CD14-positive monocyte (primary cell): ENCODE measurements around the gene PLXDC1. TPM values are rescaled to one million over a fixed set of nuclear protein-coding genes. Genes with fewer than 3 reads are reported as not detected.

Source experiments
- DNase-seq, 3 donors: peaks; one replicate each; pipeline ENCODE4 v3.0.0-alpha.2; 2011 to 2022
- H2AFZ ChIP-seq: 2 replicates; pipeline ENCODE4 v1.6.0; 2012; ENCODE audit warnings: mild to moderate bottlenecking, low read depth, low read length, inconsistent platforms; ENCODE audit not compliant: insufficient read depth, poor library complexity, severe bottlenecking
- H3K27ac ChIP-seq, 2 donors: 1 replicate in 1 of 2; 2 replicates in 1 of 2; pipeline ENCODE4 v1.5.1; 2012 to 2013; ENCODE audit warnings: low read length in 2 of 2, control low read depth in 1 of 2, inconsistent platforms in 1 of 2, low read depth in 1 of 2, mild to moderate bottlenecking in 1 of 2
- H3K27me3 ChIP-seq, 2 donors: one replicate each; pipeline versions ENCODE4 v1.6.0 to v1.6.1; 2011 to 2013; ENCODE audit warnings: low read length in 2 of 2; ENCODE audit not compliant: control insufficient read depth in 2 of 2, insufficient read depth in 2 of 2
- H3K36me3 ChIP-seq, 2 donors: replicated peaks in 1 of 2; 1 replicate in 1 of 2; 2 replicates in 1 of 2; pipeline versions ENCODE4 v1.5.1 to v1.6.1; 2012 to 2013; ENCODE audit warnings: low read length in 2 of 2, control low read depth in 1 of 2, inconsistent platforms in 1 of 2, mild to moderate bottlenecking in 1 of 2; ENCODE audit not compliant: insufficient read depth in 2 of 2, control insufficient read depth in 1 of 2
- H3K4me1 ChIP-seq, 2 donors: 1 replicate in 1 of 2; 2 replicates in 1 of 2; pipeline versions ENCODE4 v1.5.1 to v1.6.1; 2012 to 2013; ENCODE audit warnings: low read length in 2 of 2, control low read depth in 1 of 2, inconsistent platforms in 1 of 2, mild to moderate bottlenecking in 1 of 2, moderate library complexity in 1 of 2; ENCODE audit not compliant: insufficient read depth in 2 of 2, control insufficient read depth in 1 of 2
- H3K4me2 ChIP-seq: replicated peaks from 2 replicates; pipeline ENCODE3; 2012; ENCODE audit warnings: low read length, moderate library complexity, mild to moderate bottlenecking; ENCODE audit not compliant: poor library complexity, severe bottlenecking; ENCODE audit errors: extremely low read depth
- H3K4me3 ChIP-seq, 3 experiments: fragments of 200-600 bp in 1 of 3; sonication (generic) in 1 of 3; replicated peaks in 1 of 3; 1 replicate in 2 of 3; 2 replicates in 1 of 3; pipeline ENCODE4 v1.5.1; 2011 to 2013; ENCODE audit warnings: low read length in 3 of 3, mild to moderate bottlenecking in 3 of 3, control low read depth in 2 of 3, low read depth in 2 of 3, inconsistent platforms in 1 of 3, moderate library complexity in 1 of 3
- H3K79me2 ChIP-seq: 2 replicates; pipeline ENCODE4 v1.6.0; 2012; ENCODE audit warnings: mild to moderate bottlenecking, control low read depth, inconsistent platforms, low read length, moderate library complexity; ENCODE audit not compliant: insufficient read depth
- H3K9ac ChIP-seq: 2 replicates; pipeline ENCODE4 v1.6.0; 2017; ENCODE audit warnings: low read length, mild to moderate bottlenecking; ENCODE audit not compliant: insufficient read depth, poor library complexity, severe bottlenecking
- H3K9me3 ChIP-seq, 2 donors: replicated peaks in 1 of 2; 1 replicate in 1 of 2; 2 replicates in 1 of 2; pipeline versions ENCODE4 v1.5.1 to v1.6.1; 2012 to 2013; ENCODE audit warnings: low read length in 2 of 2, control low read depth in 1 of 2; ENCODE audit not compliant: control insufficient read depth in 1 of 2, insufficient read depth in 1 of 2
- H4K20me1 ChIP-seq: 2 replicates; pipeline ENCODE4 v1.6.0; 2012; ENCODE audit warnings: mild to moderate bottlenecking, low read length, control low read depth, moderate library complexity; ENCODE audit not compliant: insufficient read depth
- H3K27ac Mint-ChIP-seq, 7 donors: one replicate each; pipeline ENCODE4 v1.8.0; 2020; ENCODE audit warnings: mild to moderate bottlenecking in 7 of 7, mixed read lengths in 7 of 7, moderate library complexity in 6 of 7, inconsistent platforms in 2 of 7
- H3K27me3 Mint-ChIP-seq, 3 donors: one replicate each; pipeline ENCODE4 v1.8.0; 2021 to 2022; ENCODE audit warnings: low read depth in 3 of 3, mild to moderate bottlenecking in 3 of 3, mixed read lengths in 3 of 3, moderate library complexity in 3 of 3, inconsistent platforms in 1 of 3
- H3K36me3 Mint-ChIP-seq, 2 donors: one replicate each; pipeline ENCODE4 v1.8.0; 2020; ENCODE audit warnings: mixed read lengths in 2 of 2, inconsistent platforms in 1 of 2, mild to moderate bottlenecking in 1 of 2
- H3K4me1 Mint-ChIP-seq: one replicate; pipeline ENCODE4 v1.8.0; 2020; ENCODE audit warnings: mild to moderate bottlenecking, mixed read lengths
- H3K4me3 Mint-ChIP-seq, 2 donors: one replicate each; pipeline ENCODE4 v1.8.0; 2020; ENCODE audit warnings: mild to moderate bottlenecking in 2 of 2, mixed read lengths in 2 of 2, moderate library complexity in 1 of 2
- H3K9me3 Mint-ChIP-seq, 7 donors: one replicate each; pipeline ENCODE4 v1.8.0; 2020 to 2022; ENCODE audit warnings: mixed read lengths in 7 of 7, mild to moderate bottlenecking in 6 of 7, moderate library complexity in 6 of 7, inconsistent platforms in 2 of 7
- WGBS: methylation state at CpG from one replicate; pipeline ENCODE4 v1.1.5; 2013; ENCODE audit warnings: missing lambda C conversion rate; ENCODE audit not compliant: insufficient coverage; 5-methylcytosine and 5-hydroxymethylcytosine counted together
- intact Hi-C, 2 donors: fragments of 100-400 bp; cut with micrococcal nuclease; formaldehyde crosslinking; loops; one replicate each; pipeline versions ENCODE4 v1.15.0 to v1.15.1; 2023
- polyA plus RNA-seq, 3 donors: library from polyadenylated mRNA; depleted of rRNA in 1 of 3; unstranded in 2 of 3; stranded (reverse) in 1 of 3; fragments of 300-500 nt in 2 of 3; fragments of >200 nt in 1 of 3; fragmentation: Illumina TruSeq in 2 of 3; gene quantifications; 1 replicate in 2 of 3; 2 replicates in 1 of 3; pipeline ENCODE4 v1.2.3, GENCODE V29; 2012 to 2021
- TF ChIP-seq, protein P1 (sequence below): fragments of 200-600 bp; IDR thresholded peaks from one replicate; pipeline ENCODE4 v1.8.0; 2022; ENCODE audit warnings: antibody characterized with exemption, mild to moderate bottlenecking

Gene PLXDC1
- polyA plus RNA-seq, 3 donors, result 0.21 TPM; not detected in 2

DNA sequence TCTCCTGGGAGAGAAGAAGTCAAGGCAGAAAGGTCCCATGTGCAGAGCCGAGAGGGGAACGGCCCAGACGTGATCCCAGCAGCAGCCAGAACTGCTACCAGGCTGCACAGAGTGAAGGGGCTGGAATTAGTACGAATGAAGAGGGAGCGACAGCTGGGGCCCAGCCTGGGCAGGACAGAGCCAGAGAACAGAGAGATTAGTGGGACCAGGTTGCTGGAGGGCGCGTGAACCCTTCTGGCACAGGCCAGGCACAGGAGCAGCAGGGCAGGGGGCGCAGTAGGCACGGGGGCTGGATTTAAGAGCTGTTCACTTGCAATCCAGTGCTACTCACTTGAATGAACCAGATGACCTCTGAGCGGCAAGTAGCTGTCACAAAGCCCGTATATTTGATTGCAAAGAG lies 66.9 kb downstream of the PLXDC1 start:
- Histone ChIP-seq H2AFZ (no peak overlapping the region), H3K36me3 (no peaks in the 10 kb centered on the region), H3K27ac (no peak overlapping the region), H4K20me1 (no peaks in the 10 kb centered on the region), H3K4me1 (peaks cover 5 to 6% of the 10 kb centered on the region in 2 donors), H3K79me2 (no peaks in the 10 kb centered on the region), H3K9ac (no peak overlapping the region), H3K9me3 (no peaks in the 10 kb centered on the region), H3K4me3 (no peak overlapping the region), H3K4me2 (no peak overlapping the region), H3K27me3 (no peaks in the 10 kb centered on the region)
- DNase-seq, result no peak
- Mint-ChIP-seq H3K36me3 (no peaks in the 10 kb centered on the region), H3K27ac (peak overlapping the region in 1 of 7 donors; percentile 2), H3K4me1 (peaks cover 4% of the 10 kb centered on the region), H3K27me3 (peaks cover 0 to 5% (median 4%) of the 10 kb centered on the region in 3 donors), H3K9me3 (no peaks in the 10 kb centered on the region), H3K4me3 (no peak overlapping the region)
- intact Hi-C loops, result loop anchor here in 1 of 2 donors (10.0 kb wide), 1 partner anchor 150 kb away; no protein-coding TSS in a partner anchor
- WGBS, result 93% methylated on average over 10 of the region's 11 CpGs
- TF ChIP-seq, protein P1, sequence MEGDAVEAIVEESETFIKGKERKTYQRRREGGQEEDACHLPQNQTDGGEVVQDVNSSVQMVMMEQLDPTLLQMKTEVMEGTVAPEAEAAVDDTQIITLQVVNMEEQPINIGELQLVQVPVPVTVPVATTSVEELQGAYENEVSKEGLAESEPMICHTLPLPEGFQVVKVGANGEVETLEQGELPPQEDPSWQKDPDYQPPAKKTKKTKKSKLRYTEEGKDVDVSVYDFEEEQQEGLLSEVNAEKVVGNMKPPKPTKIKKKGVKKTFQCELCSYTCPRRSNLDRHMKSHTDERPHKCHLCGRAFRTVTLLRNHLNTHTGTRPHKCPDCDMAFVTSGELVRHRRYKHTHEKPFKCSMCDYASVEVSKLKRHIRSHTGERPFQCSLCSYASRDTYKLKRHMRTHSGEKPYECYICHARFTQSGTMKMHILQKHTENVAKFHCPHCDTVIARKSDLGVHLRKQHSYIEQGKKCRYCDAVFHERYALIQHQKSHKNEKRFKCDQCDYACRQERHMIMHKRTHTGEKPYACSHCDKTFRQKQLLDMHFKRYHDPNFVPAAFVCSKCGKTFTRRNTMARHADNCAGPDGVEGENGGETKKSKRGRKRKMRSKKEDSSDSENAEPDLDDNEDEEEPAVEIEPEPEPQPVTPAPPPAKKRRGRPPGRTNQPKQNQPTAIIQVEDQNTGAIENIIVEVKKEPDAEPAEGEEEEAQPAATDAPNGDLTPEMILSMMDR, result no peak

DNA sequence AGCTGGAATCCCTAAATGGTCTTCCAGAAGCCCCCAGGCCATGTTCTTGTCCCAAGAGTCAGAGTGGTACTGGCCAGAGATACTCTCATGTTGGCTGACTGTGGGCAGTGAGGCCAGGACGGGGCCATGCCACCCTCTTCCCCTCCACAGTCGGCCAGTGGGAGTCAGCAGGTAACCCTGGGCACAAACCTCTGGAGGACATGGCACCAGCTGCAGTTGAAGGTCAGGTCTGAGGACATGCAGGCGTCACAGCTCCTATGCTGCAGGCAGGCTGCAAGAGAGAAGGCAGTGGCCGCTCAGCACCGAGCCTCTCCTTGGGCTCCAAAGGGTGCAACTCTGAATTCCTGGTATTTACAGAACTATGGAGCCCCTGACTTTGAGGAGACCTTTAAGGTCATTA lies 68.2 kb downstream of the PLXDC1 start:
- Histone ChIP-seq H2AFZ (no peak overlapping the region), H3K4me3 (no peak overlapping the region), H3K4me1 (peaks cover 5 to 6% of the 10 kb centered on the region in 2 donors), H3K4me2 (no peak overlapping the region), H3K9me3 (no peaks in the 10 kb centered on the region), H3K36me3 (no peaks in the 10 kb centered on the region), H4K20me1 (no peaks in the 10 kb centered on the region), H3K27ac (no peak overlapping the region), H3K27me3 (no peaks in the 10 kb centered on the region), H3K79me2 (no peaks in the 10 kb centered on the region), H3K9ac (no peak overlapping the region)
- intact Hi-C loops, result loop anchor here in 1 of 2 donors (10.0 kb wide), 1 partner anchor 152 kb away; no protein-coding TSS in a partner anchor
- Mint-ChIP-seq H3K27me3 (peaks cover 0 to 5% (median 4%) of the 10 kb centered on the region in 3 donors), H3K4me3 (no peak overlapping the region), H3K27ac (no peak overlapping the region), H3K36me3 (no peaks in the 10 kb centered on the region), H3K4me1 (peaks cover 4% of the 10 kb centered on the region), H3K9me3 (no peaks in the 10 kb centered on the region)
- TF ChIP-seq, protein P1, result no peak
- 95% methylated on average over 5 of the region's 5 CpGs for WGBS
- no peak for DNase-seq
